HG03196 (cell line): Measurements from ENCODE around the gene C8G.

Experiments used
- ATAC-seq: cut with Tn5 transposase; IDR thresholded peaks from one replicate; pipeline ENCODE4 v1.9.1; 2021; ENCODE audit not compliant: unreplicated experiment

C8G gene

DNA sequence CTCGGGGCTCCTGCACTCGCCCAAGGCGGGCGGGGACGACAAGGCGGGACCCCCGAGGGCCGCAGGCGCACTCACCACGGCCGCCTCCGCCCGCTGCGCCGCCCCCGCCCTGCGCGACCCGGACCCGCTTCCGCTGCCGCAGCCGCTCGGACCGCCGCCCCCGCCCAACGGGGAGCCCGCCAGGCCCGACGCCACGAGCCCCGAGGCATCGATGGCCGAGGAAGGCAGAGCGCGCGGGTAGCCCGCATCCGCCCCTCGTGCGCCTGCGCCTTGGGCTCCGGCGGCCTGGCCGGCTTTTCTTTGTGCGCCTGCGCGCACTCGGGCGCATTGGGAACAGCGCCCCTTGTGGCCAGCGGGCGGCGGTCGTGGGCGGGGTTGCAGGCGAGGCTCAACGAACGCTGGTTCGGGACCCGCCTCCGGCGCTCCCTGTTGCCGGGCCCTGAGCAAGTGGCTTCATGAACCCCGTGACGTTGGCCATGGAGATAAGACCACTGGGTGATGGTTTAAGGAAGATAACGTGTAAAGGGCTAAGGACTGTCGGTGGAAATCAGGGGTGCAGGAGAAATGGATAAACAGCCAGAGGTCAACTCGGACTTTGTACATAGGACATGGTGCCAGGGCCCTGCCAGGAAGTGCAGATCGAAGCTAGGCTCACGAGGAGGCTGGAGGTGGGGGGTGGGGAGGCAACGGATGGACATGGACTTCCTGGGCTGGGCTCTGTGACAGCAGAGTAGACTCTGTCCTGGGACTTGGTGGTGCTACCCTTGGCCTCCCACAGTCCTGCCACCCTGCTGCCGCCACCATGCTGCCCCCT is at the start of gene C8G, which contains the start of gene FBXW5:
Gene C8G, plus strand, starts transcription at position 725 of the 814 bp plus-strand sequence. Its CDS starts 78 bp downstream, at position 803.
Gene FBXW5, minus strand, starts transcription at position 220 of the 814 bp plus-strand sequence. CDS start 655 bp downstream, outside the sequence.
- peak; percentile 65 for ATAC-seq

- no peak for ATAC-seq
These were observed 49.0 kb upstream of the C8G start for GRCh38 chr9:136896027-136896426.

- no peak for ATAC-seq
These were observed 46.5 kb upstream of the C8G start for GRCh38 chr9:136898483-136899100.

GRCh38 chr9:136899196-136899595 is 45.8 kb upstream of the C8G start:
- no peak for ATAC-seq

GRCh38 chr9:136900556-136900955 is 44.5 kb upstream of the C8G start:
- ATAC-seq, result no peak

- ATAC-seq, result no peak
These were observed 44.0 kb upstream of the C8G start for GRCh38 chr9:136900988-136901515.

GRCh38 chr9:136901516-136902258 is 43.4 kb upstream of the C8G start:
- peak; percentile 41 for ATAC-seq

DNA sequence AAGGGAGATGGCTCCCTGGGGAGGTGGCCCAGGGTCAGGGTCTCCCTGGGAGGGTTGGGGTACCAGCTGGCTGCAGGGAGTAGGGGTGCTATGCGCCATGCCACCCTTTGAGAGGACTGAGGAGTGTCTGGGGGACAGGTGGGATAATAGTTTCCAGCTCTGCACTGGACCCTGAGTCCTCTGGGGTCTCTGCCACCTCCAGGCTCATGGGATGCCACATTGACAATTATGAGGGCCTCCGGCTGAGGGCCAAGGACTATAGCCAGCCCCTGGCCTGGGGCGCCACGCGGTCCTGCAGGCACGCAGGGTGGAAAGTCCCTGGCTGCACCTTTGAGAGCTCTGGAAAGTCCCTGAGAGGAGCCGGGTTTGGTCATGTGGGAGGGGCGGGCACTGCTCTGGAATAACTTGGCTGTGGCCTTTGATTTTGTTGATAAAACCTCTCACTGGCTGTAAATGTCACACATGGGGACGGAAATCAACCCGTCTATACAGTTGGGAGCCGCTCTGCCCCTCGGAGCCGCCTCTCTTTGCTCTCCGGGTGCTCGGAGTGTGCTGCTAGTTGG is 42.7 kb upstream of the C8G start:
- peak; percentile 56 for ATAC-seq

- ATAC-seq, result no peak
These were observed 41.9 kb upstream of the C8G start for GRCh38 chr9:136903041-136903554.

DNA sequence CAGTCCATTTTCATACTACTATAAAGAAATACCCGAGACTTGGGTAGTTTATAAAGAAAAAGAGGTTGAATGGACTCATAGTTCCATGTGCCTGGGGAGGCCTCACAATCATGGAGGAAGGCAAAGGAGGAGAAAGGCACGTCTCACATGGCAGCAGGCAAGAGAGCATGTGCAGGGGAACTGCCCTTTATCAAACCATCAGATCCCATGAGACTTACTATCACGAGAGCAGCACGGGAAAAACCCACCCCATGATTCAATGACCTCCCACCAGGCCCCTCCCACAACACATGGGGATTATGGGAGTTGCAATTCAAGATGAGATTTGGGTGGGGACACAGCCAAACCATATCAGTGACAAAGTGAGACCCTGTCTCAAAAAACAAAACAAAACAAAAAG is 38.8 kb upstream of the C8G start:
- no peak for ATAC-seq

- no peak for ATAC-seq
These were observed 37.8 kb upstream of the C8G start for GRCh38 chr9:136907011-136907914.

- no peak for ATAC-seq
These were observed 34.7 kb upstream of the C8G start for GRCh38 chr9:136910197-136910900.

GRCh38 chr9:136910901-136911245 is 34.2 kb upstream of the C8G start:
- ATAC-seq, result no peak

DNA sequence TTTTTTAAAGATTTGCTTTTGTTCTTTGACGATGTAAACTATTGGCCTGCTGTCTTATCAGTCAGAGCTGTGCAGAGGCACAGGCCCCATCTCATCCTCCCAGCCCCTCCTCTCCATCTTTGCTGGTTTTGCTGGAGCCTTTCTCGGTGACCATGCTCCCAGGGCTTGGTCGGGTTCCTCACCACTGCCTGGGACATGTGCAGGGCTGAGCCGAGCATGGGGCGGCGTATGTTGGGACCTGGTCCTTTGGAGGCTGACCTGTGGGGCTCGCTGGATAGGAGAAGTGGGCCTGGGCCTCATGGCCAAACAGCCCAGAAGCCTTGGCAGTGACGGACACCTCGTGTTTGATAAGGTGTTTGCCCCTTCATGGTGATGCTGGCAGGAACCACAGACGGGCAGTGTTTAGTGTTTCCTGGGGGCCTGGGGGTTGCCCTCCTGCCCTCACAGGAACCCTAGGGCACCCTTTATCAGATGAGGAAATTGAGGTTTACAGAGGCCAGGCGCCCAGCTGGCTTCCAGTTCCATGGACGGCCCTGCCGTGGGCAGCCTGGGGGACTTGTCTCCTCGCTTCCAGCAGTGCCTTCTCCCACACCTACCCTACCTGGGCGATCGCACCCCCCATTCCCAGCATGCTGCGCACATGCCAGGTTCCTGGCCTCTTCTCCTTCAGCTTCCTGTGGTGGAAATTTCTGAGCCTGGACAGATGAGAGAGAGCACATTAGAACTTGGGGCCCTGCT is 31.2 kb upstream of the C8G start:
- no peak for ATAC-seq

DNA sequence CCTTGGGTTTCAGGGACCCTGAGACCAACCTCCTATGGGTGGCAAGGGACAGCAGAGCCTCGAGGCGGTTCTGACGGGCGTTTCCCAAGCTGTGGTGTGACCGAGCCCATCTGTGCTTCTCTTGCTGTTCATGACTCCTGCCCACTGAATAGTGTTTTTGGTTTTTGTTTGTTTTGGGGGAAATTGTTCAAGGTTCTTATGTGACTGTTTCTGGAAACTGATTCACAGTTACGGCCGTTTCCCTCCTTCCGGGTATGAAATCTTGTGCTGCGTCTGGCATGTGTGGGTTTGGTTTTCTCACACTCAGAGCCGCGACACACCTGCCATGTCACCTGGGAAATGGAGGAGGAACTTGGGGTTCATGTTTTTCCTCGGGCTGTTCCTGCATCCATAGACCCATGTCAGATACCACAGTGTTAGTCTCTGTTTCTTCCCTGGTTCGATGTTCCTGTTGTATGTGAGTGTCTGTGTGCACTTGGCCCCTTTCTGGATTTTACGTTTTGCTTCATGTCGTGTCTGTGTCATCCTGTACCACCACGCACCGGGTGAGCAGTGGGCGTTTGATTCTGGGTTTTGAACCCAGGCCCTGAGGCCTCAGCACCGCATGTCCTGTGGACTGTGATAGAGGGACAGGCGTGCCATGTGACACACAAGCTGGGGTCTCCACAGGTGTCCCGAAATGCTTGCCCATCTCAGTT is 29.3 kb upstream of the C8G start:
- no peak for ATAC-seq

GRCh38 chr9:136916330-136917184 is 28.5 kb upstream of the C8G start:
- ATAC-seq, result no peak

DNA sequence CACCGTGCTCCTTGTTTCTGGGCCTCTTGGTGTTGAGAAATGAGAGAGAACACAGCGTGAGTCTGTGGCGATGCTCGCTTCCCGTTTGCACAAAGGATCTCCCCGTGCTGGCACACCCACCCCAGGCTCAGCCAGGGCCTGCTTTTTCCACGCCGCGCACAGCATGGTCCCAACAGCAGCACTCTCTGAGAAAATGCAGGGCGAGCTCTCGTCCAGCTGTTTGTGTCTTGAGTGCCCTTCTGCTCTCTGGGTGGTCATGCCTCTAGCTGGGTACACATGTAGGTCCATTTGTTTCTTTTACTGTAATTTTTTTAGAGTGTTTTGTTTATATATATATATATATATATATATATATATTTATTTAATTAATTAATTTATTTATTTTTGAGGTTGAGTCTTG is 27.1 kb upstream of the C8G start:
- ATAC-seq, result no peak
